ENCODE measurements around the gene TCEA2. TPM values are rescaled to one million over a fixed set of nuclear protein-coding genes. Genes with fewer than 3 reads are reported as not detected.

Gene TCEA2
- total and polyA plus RNA-seq, 9 of the 15 experiments (the other 6 are each of a cell fraction or from before 2014, with no cell fraction given), result 1.4 to 28.7 (median 5.4) TPM

GRCh38 chr20:64082126-64082731, 19.2 kb downstream of the TCEA2 start (continued):
- no peak for TF ChIP-seq MLLT1 (IDR thresholded peaks at IDR 0.05)
- no peak for TF ChIP-seq BMI1 (IDR thresholded peaks at IDR 0.05; ENCODE audit: low read length)
- TF ChIP-seq MEIS2 (IDR thresholded peaks at IDR 0.05; ENCODE audit: partially characterized antibody), result peak; percentile 22
- TF ChIP-seq POLR2G (IDR thresholded peaks at IDR 0.05; ENCODE audit: low read depth, low read length), result no peak
- TF ChIP-seq ZNF830 (CRISPR knock-in tag; IDR thresholded peaks at IDR 0.05), result no peak
- TF ChIP-seq ZNF3 (CRISPR knock-in tag; IDR thresholded peaks at IDR 0.05), result no peak
- TF ChIP-seq ZNF668 (CRISPR knock-in tag; IDR thresholded peaks at IDR 0.05), result no peak
- TF ChIP-seq MTA2 (IDR thresholded peaks at IDR 0.05; ENCODE audit: low read depth), result no peak
- TF ChIP-seq CEBPG (CRISPR knock-in tag; IDR thresholded peaks at IDR 0.05), result no peak
- no peak for TF ChIP-seq CEBPG (tag; conservative IDR thresholded peaks at IDR 0.05 in 1 of 2, IDR thresholded peaks at IDR 0.05 in 1 of 2)
- no peak for TF ChIP-seq ZNF23 (CRISPR knock-in tag; IDR thresholded peaks at IDR 0.05)
- no peak for TF ChIP-seq MED1 (CRISPR knock-in tag; IDR thresholded peaks at IDR 0.05; ENCODE audit: borderline replicate concordance)
- no peak for TF ChIP-seq BRF1 (IDR thresholded peaks at IDR 0.05; ENCODE audit: borderline replicate concordance, extremely low read depth, insufficient read length)
- no peak for TF ChIP-seq TAF15 (IDR thresholded peaks at IDR 0.05; ENCODE audit: low read depth, low read length)
- no peak for TF ChIP-seq ZNF717 (CRISPR knock-in tag; IDR thresholded peaks at IDR 0.05)
- TF ChIP-seq NRF1 (conservative IDR thresholded peaks at IDR 0.05 in 1 of 2, IDR thresholded peaks at IDR 0.05 in 1 of 2), result peak; percentile 51 to 62; a peak in 3 of 4 replicates
- TF ChIP-seq PRPF4 (IDR thresholded peaks at IDR 0.05; ENCODE audit: insufficient read depth, low read depth, low read length, poor library complexity, severe bottlenecking), result no peak
- TF ChIP-seq GTF2E2 (tag; IDR thresholded peaks at IDR 0.05), result no peak
- TF ChIP-seq GTF3C2 (IDR thresholded peaks at IDR 0.05; ENCODE audit: borderline replicate concordance, extremely low read depth, insufficient read length), result no peak
- TF ChIP-seq KDM4B (IDR thresholded peaks at IDR 0.05; ENCODE audit: borderline replicate concordance in 2 of 2, low read depth in 1 of 2), result no peak
- no peak for TF ChIP-seq ZNF347 (CRISPR knock-in tag; IDR thresholded peaks at IDR 0.05; ENCODE audit: low read depth)
- no peak for TF ChIP-seq BRD9 (IDR thresholded peaks at IDR 0.05; ENCODE audit: low read depth, partially characterized antibody)
